ENCODE results near the gene SLA2.
"Not testable (repeated sequence)": the region's sequence is repeated elsewhere in the genome, so short reads cannot be mapped to it uniquely, and the experiment has no call there.

Gene SLA2

GRCh38 chr20:36645998-36646397 lies at the start of gene SLA2:
SLA2 (minus strand) TSS chr20:36646196; CDS start chr20:36641335, 4,861 bp downstream.
- no peaks in the 10 kb centered on the region for H3K27me3 Mint-ChIP-seq
- peak within 1 kb of the TSS; percentile 100 for H3K27ac Mint-ChIP-seq
- H3K36me3 Mint-ChIP-seq, result peaks cover 3% of the 10 kb centered on the region
- H3K4me1 Mint-ChIP-seq (ENCODE audit: low read depth), result peaks cover 52% of the 10 kb centered on the region
- H3K9me3 Mint-ChIP-seq (ENCODE audit: low read depth), result no peaks in the 10 kb centered on the region
- H3K4me3 Mint-ChIP-seq, result peak within 1 kb of the TSS; percentile 95

- H3K36me3 Mint-ChIP-seq; H3K4me1 Mint-ChIP-seq (ENCODE audit: low read depth); H3K9me3 Mint-ChIP-seq (ENCODE audit: low read depth); H3K27me3 Mint-ChIP-seq; H3K27ac Mint-ChIP-seq; H3K4me3 Mint-ChIP-seq: not testable (repeated sequence)
Observed at GRCh38 chr20:36695467-36695866, 49.5 kb upstream of the SLA2 start.

- Mint-ChIP-seq H3K36me3 (peaks cover 2% of the 10 kb centered on the region), H3K9me3 (ENCODE audit: low read depth) (no peaks in the 10 kb centered on the region), H3K27me3 (no peaks in the 10 kb centered on the region), H3K4me3 (no peak overlapping the region), H3K4me1 (ENCODE audit: low read depth) (peaks cover 5% of the 10 kb centered on the region), H3K27ac (no peak overlapping the region)
Observed at GRCh38 chr20:36688630-36689029, 42.6 kb upstream of the SLA2 start.

- H3K36me3 Mint-ChIP-seq, result peaks cover 2% of the 10 kb centered on the region
- H3K9me3 Mint-ChIP-seq (ENCODE audit: low read depth), result no peaks in the 10 kb centered on the region
- peaks cover 5% of the 10 kb centered on the region for H3K4me1 Mint-ChIP-seq (ENCODE audit: low read depth)
- no peaks in the 10 kb centered on the region for H3K27me3 Mint-ChIP-seq
- no peak overlapping the region for H3K4me3 Mint-ChIP-seq
- H3K27ac Mint-ChIP-seq, result no peak overlapping the region
Observed at GRCh38 chr20:36687850-36688249, 41.9 kb upstream of the SLA2 start.

GRCh38 chr20:36686944-36687343 lies 40.9 kb upstream of the SLA2 start:
- no peak overlapping the region for H3K27ac Mint-ChIP-seq
- no peak overlapping the region for H3K4me3 Mint-ChIP-seq
- no peaks in the 10 kb centered on the region for H3K27me3 Mint-ChIP-seq
- H3K36me3 Mint-ChIP-seq, result peaks cover 7% of the 10 kb centered on the region
- H3K4me1 Mint-ChIP-seq (ENCODE audit: low read depth), result peaks cover 5% of the 10 kb centered on the region
- H3K9me3 Mint-ChIP-seq (ENCODE audit: low read depth), result no peaks in the 10 kb centered on the region

GRCh38 chr20:36686504-36686903 lies 40.5 kb upstream of the SLA2 start:
- H3K4me3 Mint-ChIP-seq, result no peak overlapping the region
- H3K27me3 Mint-ChIP-seq, result no peaks in the 10 kb centered on the region
- H3K9me3 Mint-ChIP-seq (ENCODE audit: low read depth), result no peaks in the 10 kb centered on the region
- peaks cover 5% of the 10 kb centered on the region for H3K4me1 Mint-ChIP-seq (ENCODE audit: low read depth)
- no peak overlapping the region for H3K27ac Mint-ChIP-seq
- H3K36me3 Mint-ChIP-seq, result peaks cover 8% of the 10 kb centered on the region

- H3K36me3 Mint-ChIP-seq, result peaks cover 10% of the 10 kb centered on the region
- H3K4me3 Mint-ChIP-seq, result no peak overlapping the region
- H3K9me3 Mint-ChIP-seq (ENCODE audit: low read depth), result no peaks in the 10 kb centered on the region
- H3K27ac Mint-ChIP-seq, result no peak overlapping the region
- no peaks in the 10 kb centered on the region for H3K27me3 Mint-ChIP-seq
- H3K4me1 Mint-ChIP-seq (ENCODE audit: low read depth), result peaks cover 5% of the 10 kb centered on the region
Observed at GRCh38 chr20:36684747-36685146, 38.8 kb upstream of the SLA2 start.

GRCh38 chr20:36682311-36682710 lies 36.3 kb upstream of the SLA2 start:
- peaks cover 14% of the 10 kb centered on the region for H3K36me3 Mint-ChIP-seq

GRCh38 chr20:36677422-36677771 lies 31.4 kb upstream of the SLA2 start:
- Mint-ChIP-seq H3K27me3 (no peaks in the 10 kb centered on the region), H3K36me3 (peaks cover 12% of the 10 kb centered on the region), H3K4me1 (ENCODE audit: low read depth) (no peaks in the 10 kb centered on the region), H3K4me3 (no peak overlapping the region), H3K27ac (no peak overlapping the region), H3K9me3 (ENCODE audit: low read depth) (no peaks in the 10 kb centered on the region)

More at GRCh38 chr20:36682311-36682710, 36.3 kb upstream of the SLA2 start:
- Mint-ChIP-seq H3K27me3 (no peaks in the 10 kb centered on the region), H3K4me3 (no peak overlapping the region), H3K4me1 (ENCODE audit: low read depth) (peaks cover 5% of the 10 kb centered on the region), H3K9me3 (ENCODE audit: low read depth) (no peaks in the 10 kb centered on the region), H3K27ac (no peak overlapping the region)

GRCh38 chr20:36676701-36677421 lies 30.9 kb upstream of the SLA2 start:
- no peak overlapping the region for H3K4me3 Mint-ChIP-seq
- H3K27ac Mint-ChIP-seq, result no peak overlapping the region
- H3K4me1 Mint-ChIP-seq (ENCODE audit: low read depth), result no peaks in the 10 kb centered on the region
- H3K9me3 Mint-ChIP-seq (ENCODE audit: low read depth), result no peaks in the 10 kb centered on the region
- H3K36me3 Mint-ChIP-seq, result peaks cover 7% of the 10 kb centered on the region
- H3K27me3 Mint-ChIP-seq, result no peaks in the 10 kb centered on the region

GRCh38 chr20:36675545-36675944 lies 29.5 kb upstream of the SLA2 start:
- not testable (repeated sequence) for H3K27ac Mint-ChIP-seq; H3K4me1 Mint-ChIP-seq (ENCODE audit: low read depth); H3K27me3 Mint-ChIP-seq; H3K36me3 Mint-ChIP-seq; H3K4me3 Mint-ChIP-seq; H3K9me3 Mint-ChIP-seq (ENCODE audit: low read depth)

- H3K4me3 Mint-ChIP-seq, result no peak overlapping the region
- no peaks in the 10 kb centered on the region for H3K4me1 Mint-ChIP-seq (ENCODE audit: low read depth)
- H3K9me3 Mint-ChIP-seq (ENCODE audit: low read depth), result no peaks in the 10 kb centered on the region
- H3K36me3 Mint-ChIP-seq, result peaks cover 6% of the 10 kb centered on the region
- H3K27me3 Mint-ChIP-seq, result no peaks in the 10 kb centered on the region
- no peak overlapping the region for H3K27ac Mint-ChIP-seq
Observed at GRCh38 chr20:36672991-36673390, 27.0 kb upstream of the SLA2 start.

GRCh38 chr20:36670665-36671357 lies 24.8 kb upstream of the SLA2 start:
- Mint-ChIP-seq H3K27me3 (no peaks in the 10 kb centered on the region), H3K36me3 (peaks cover 3% of the 10 kb centered on the region), H3K4me1 (ENCODE audit: low read depth) (no peaks in the 10 kb centered on the region), H3K27ac (no peak overlapping the region), H3K9me3 (ENCODE audit: low read depth) (no peaks in the 10 kb centered on the region), H3K4me3 (no peak overlapping the region)

GRCh38 chr20:36666181-36666740 lies 20.3 kb upstream of the SLA2 start:
- Mint-ChIP-seq H3K4me3 (no peak overlapping the region), H3K27me3 (no peaks in the 10 kb centered on the region), H3K4me1 (ENCODE audit: low read depth) (no peaks in the 10 kb centered on the region), H3K27ac (peak overlapping the region; percentile 5), H3K36me3 (peaks cover 9% of the 10 kb centered on the region), H3K9me3 (ENCODE audit: low read depth) (no peaks in the 10 kb centered on the region)

GRCh38 chr20:36663031-36663430 lies 17.0 kb upstream of the SLA2 start:
- Mint-ChIP-seq H3K36me3 (peaks cover 11% of the 10 kb centered on the region), H3K27ac (no peak overlapping the region)

More at GRCh38 chr20:36663031-36663430, 17.0 kb upstream of the SLA2 start:
- no peaks in the 10 kb centered on the region for H3K27me3 Mint-ChIP-seq
- no peak overlapping the region for H3K4me3 Mint-ChIP-seq
- H3K4me1 Mint-ChIP-seq (ENCODE audit: low read depth), result peaks cover 11% of the 10 kb centered on the region
- no peaks in the 10 kb centered on the region for H3K9me3 Mint-ChIP-seq (ENCODE audit: low read depth)

Data from activated naive CD8-positive, alpha-beta T cell (primary cell).